Measurements from ENCODE around the gene ITFG1.
"Not testable (repeated sequence)": the region's sequence is repeated elsewhere in the genome, so short reads cannot be mapped to it uniquely, and the experiment has no call there.

DNA sequence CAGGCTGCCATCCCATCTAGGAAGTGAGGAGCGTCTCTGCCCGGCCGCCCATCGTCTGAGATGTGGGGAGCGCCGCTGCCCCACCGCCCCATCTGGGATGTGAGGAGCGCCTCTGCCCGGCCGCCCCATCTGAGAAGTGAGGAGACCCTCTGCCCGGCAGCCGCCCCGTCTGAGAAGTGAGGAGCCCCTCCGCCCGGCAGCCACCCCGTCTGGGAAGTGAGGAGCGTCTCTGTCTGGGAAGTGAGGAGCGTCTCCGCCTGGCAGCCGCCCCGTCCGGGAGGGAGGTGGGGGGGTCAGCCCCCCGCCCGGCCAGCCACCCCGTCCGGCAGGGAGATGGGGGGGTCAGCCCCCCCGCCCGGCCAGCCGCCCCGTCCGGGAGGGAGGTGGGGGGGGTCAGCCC lies 279.8 kb downstream of the ITFG1 start:
- TF ChIP-seq POLR2A (IDR thresholded peaks at IDR 0.05), result not testable (repeated sequence)
- TF ChIP-seq, protein P1, sequence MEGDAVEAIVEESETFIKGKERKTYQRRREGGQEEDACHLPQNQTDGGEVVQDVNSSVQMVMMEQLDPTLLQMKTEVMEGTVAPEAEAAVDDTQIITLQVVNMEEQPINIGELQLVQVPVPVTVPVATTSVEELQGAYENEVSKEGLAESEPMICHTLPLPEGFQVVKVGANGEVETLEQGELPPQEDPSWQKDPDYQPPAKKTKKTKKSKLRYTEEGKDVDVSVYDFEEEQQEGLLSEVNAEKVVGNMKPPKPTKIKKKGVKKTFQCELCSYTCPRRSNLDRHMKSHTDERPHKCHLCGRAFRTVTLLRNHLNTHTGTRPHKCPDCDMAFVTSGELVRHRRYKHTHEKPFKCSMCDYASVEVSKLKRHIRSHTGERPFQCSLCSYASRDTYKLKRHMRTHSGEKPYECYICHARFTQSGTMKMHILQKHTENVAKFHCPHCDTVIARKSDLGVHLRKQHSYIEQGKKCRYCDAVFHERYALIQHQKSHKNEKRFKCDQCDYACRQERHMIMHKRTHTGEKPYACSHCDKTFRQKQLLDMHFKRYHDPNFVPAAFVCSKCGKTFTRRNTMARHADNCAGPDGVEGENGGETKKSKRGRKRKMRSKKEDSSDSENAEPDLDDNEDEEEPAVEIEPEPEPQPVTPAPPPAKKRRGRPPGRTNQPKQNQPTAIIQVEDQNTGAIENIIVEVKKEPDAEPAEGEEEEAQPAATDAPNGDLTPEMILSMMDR (IDR thresholded peaks at IDR 0.05), result not testable (repeated sequence)

Data from testis (tissue), 2 donors.